GM23248 (cell line): ENCODE results near the gene KCTD7.

Experiments
- EZH2 ChIP-seq: fragments of 200-600 bp; sonication (generic); IDR thresholded peaks from 2 replicates; pipeline ENCODE4 v1.6.1; 2018; ENCODE audit warnings: antibody characterized with exemption, mild to moderate bottlenecking; ENCODE audit not compliant: insufficient read depth, poor library complexity, severe bottlenecking
- EZH2phosphoT487 ChIP-seq: fragments of 200-600 bp; sonication (generic); IDR thresholded peaks from 2 replicates; pipeline ENCODE4 v1.6.1; 2018; ENCODE audit warnings: antibody characterized with exemption, moderate library complexity, mild to moderate bottlenecking, low read depth; ENCODE audit not compliant: insufficient read depth

DNA sequence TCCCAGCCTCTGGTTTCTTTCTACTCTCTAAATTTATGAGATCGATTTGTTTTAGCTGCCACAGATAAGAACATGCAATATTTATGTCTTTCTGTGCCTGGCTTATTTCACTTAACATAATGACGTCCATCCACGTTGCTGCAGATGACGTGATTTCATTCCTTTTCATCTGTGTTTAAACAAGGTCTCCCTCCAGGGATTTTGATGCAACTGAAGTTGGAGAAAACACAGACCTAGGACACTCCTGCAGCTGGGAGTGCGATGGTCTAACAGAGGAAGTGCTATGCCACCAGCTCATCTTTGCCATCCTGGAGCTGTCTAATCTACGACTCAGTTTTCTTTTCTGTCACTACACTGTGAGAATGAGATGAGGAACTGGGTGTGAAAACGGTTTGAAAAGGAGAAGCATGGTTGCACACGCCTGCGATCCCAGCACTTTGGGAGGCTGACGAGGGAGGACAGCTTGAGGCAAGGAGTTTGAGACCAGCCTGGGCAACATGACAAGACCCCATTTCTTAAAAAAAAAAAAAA is 1.5 kb upstream of the KCTD7 start:
- TF ChIP-seq EZH2 (no peak), EZH2phosphoT487 (no peak)
